NCI-H524 (cell line): ENCODE data around the gene BLCAP.
"Not testable (repeated sequence)": the region's sequence is repeated elsewhere in the genome, so short reads cannot be mapped to it uniquely, and the experiment has no call there.

ENCODE experiments used
- DNase-seq, 2 experiments: peaks; one replicate each; lab custom pipeline; 2025; lab: John Stamatoyannopoulos, UW

BLCAP gene

GRCh38 chr20:37480919-37481318, 46.8 kb downstream of the BLCAP start:
- DNase-seq: no peak

GRCh38 chr20:37479925-37480691, 47.6 kb downstream of the BLCAP start:
- DNase-seq: no peak

- no peak for DNase-seq
These were observed 48.4 kb downstream of the BLCAP start for GRCh38 chr20:37479266-37479665.

GRCh38 chr20:37477041-37477440, 50.6 kb downstream of the BLCAP start:
- DNase-seq: no peak

GRCh38 chr20:37475252-37475651, 52.4 kb downstream of the BLCAP start:
- DNase-seq: peak; percentile 17 to 67

GRCh38 chr20:37474386-37474785, 53.3 kb downstream of the BLCAP start:
- no peak for DNase-seq

GRCh38 chr20:37473249-37474000, 54.3 kb downstream of the BLCAP start:
- no peak for DNase-seq

- DNase-seq: not testable (repeated sequence)
These were observed 55.2 kb downstream of the BLCAP start for GRCh38 chr20:37472435-37472834.

GRCh38 chr20:37471741-37472235, 55.9 kb downstream of the BLCAP start:
- DNase-seq: no peak

- DNase-seq: not testable (repeated sequence)
These were observed 57.5 kb downstream of the BLCAP start for GRCh38 chr20:37470190-37470589.

GRCh38 chr20:37469531-37469930, 58.1 kb downstream of the BLCAP start:
- DNase-seq: peak; percentile 77 to 93

- DNase-seq: peak; percentile 56 to 78
These were observed 58.8 kb downstream of the BLCAP start for GRCh38 chr20:37468886-37469285.
